HL-60/S4 treated with phorbol 12-myristate 13-acetate at 8.2 ng/mL for 4 days and 3 days (cell line): Measurements from ENCODE around the gene TSPAN2.
"Not testable (repeated sequence)": the region's sequence is repeated elsewhere in the genome, so short reads cannot be mapped to it uniquely, and the experiment has no call there.

Source experiments
- in situ Hi-C: fragments of 300-500 bp; cut with MboI; formaldehyde crosslinking; loops from 2 replicates; pipeline ENCODE4 v1.15.0; 2022; ENCODE audit warnings: low sequenced_read_pairs

Gene TSPAN2

GRCh38 chr1:115046751-115047150 lies 42.6 kb downstream of the TSPAN2 start:
- in situ Hi-C loops, result no loop called here

- in situ Hi-C loops, result no loop called here
Observed at GRCh38 chr1:115041654-115042053, 47.6 kb downstream of the TSPAN2 start.

DNA sequence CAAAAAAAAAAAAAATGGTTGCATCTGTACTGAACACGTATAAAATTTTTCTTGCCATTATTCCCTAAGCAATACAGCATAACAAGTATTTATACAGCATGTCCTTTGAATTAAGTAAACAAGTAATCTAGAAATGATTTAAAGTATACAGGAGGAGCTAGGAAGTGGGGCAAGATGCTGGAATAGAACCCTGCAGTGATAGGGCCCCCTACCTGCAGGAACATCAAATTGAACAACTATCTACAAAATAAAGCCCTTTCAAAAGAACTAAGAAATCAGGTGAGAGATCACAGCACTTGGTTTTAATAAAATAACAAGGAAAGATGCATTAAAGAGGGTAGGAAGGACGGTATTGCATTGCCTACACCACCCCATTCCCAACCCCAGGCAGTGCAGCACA lies 48.8 kb downstream of the TSPAN2 start:
- in situ Hi-C loops, result no loop called here

GRCh38 chr1:115036814-115037507 lies 52.3 kb downstream of the TSPAN2 start:
- in situ Hi-C loops, result no loop called here

DNA sequence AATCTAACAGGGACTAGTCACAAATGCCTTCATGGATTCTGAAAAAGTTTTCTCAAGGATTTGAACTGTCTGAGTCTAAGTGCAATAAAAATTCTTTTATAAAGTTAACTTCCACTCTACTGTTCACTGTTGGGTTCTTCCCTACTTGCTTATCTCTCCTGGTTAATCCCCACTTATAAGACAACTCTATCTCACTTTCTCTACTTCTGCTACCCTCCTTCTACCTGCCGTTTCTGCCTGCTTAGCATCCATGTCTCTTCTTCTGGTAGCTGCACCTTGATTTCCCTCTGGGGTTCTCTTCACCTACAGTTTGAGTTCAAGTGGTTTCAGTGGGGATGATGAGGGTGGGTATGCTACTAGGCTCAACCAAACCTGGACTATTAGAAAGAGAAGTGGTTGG lies 53.7 kb downstream of the TSPAN2 start:
- in situ Hi-C loops, result no loop called here

GRCh38 chr1:115031595-115031994 lies 57.7 kb downstream of the TSPAN2 start:
- in situ Hi-C loops, result no loop called here

DNA sequence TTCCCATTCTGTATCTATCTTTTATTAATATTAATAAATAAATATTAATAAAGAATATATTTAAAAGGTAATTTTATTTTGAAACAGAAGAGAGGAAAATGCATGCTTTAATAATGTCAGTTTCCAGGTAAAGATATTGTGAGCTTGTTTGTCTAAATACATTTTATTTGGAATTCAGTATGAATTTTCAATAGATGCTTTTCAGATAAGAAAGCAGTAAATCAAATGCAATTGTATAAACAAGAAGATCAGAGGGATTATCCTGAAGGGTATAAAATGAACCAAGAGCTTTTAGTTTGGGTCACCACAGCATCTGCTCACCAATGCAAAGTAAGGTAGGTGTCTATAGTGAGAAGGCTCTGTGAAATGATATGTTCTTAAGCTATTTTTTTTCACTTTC lies 59.8 kb downstream of the TSPAN2 start, which contains the start of gene TSHB:
TSS of gene TSHB (plus strand) at position 301 of the 400 bp plus-strand sequence. CDS start 3,537 bp downstream, outside the sequence.
- in situ Hi-C loops, result no loop called here

DNA sequence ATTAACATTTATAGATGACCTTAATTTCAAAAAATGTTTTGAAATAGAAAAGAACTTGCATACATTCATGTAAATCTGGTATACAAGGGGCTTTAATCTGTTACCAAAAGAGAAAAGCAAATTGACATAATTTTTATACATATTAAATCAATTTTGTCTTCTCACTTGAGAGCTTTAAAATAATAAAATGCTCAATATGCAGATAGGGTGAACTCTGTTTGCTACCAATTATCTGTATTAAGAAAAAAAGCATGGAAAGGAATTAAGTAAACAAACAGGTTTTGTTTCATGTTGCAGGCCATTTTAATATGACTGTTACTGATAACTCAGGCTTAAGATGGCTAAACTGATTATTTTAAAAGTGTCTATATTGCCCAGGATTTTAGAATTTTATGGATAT lies 65.7 kb downstream of the TSPAN2 start:
- in situ Hi-C loops, result no loop called here

DNA sequence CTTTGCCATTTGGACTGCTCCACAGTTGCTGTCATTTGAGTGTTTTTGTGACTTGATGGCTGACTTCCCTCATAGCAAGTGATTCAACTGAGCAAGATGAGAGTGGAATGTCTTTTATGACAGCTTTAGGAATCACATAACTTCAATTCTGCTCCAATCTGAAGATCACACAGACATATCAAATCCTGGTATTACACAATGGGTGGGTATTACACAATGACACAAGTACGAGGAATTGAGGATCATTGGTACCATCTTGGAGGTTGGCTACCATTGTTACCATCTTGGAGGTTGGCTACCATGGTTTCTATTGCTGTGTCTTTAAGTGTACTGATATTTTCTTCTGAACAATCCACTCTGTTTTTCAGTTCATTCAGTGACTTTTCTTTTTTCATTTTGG lies 68.2 kb downstream of the TSPAN2 start:
- in situ Hi-C loops, result no loop called here

DNA sequence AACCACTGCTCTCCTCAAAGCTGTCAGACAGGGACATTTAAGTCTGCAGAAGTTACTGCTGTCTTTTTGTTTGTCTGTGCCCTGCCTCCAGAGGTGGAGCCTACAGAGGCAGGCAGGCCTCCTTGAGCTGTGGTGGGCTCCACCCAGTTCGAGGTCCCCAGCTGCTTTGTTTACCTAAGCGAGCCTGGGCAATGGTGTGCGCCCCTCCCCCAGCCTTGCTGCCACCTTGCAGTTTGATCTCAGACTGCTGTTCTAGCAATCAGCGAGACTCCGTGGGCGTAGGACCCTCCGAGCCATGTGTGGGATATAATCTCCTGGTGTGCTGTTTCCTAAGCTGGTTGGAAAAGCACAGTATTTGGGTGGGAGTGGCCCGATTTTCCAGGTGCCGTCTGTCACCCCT lies 69.8 kb downstream of the TSPAN2 start:
- in situ Hi-C loops, result not testable (repeated sequence)

DNA sequence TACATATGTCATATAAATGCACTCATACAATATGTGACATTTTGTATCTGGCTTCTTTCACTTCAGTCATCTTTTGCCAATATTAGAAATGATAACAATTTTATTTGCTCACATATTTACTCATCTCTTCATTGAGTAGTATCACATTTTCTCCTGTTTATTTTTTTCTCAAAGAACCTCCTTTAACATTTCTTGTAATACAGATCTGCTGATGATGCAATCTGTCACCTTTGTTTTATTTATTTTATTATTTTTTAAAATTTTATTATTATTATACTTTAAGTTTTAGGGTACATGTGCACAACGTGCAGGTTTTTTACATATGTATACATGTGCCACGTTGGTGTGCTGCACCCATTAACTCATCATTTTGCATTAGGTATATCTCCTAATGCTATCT lies 75.5 kb downstream of the TSPAN2 start:
- in situ Hi-C loops, result no loop called here

DNA sequence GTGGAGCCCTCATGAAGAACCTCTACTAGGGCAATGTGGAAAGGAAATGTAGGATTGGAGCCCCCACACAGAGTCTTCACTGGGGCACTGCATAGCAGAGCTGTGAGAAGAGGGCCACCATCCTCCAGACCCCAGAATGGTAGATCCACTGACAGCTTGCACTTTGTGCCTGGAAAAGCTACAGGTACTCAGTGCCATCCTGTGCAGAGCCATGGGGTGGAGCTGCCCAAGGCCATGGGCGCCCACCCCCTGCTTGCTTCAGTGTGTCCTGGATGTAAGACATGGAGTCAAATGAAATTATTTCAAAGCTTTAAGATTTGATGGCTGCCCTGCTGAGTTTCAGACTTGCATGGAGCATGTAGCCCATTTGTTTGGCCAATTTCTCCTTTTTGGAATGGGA lies 76.9 kb downstream of the TSPAN2 start:
- in situ Hi-C loops, result no loop called here

GRCh38 chr1:115012006-115012405 lies 77.3 kb downstream of the TSPAN2 start:
- in situ Hi-C loops, result no loop called here

DNA sequence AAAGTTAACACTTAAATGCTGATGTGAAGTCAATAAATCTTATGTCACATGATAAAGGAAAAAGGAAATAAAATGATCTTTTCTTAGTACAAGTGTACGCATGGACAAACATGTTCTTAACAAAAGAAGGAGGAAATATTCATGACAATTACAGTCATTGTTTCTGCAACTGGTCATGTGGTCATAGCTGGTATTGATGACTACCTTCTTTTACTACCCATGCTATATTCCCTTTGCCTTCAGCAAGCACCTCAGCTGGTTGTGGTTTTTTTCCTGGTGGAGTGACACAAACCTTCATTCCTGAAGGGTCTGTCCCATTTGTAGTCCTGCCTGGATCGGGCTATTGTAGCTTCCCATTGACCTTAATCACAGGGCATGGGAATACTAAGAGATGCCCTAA lies 83.1 kb downstream of the TSPAN2 start:
- in situ Hi-C loops, result no loop called here
